HUES6 (cell line): ENCODE results near the gene MAPKAP1.

ENCODE experiments used
- H3K27ac ChIP-seq: 2 replicates; pipeline ENCODE4 v1.7.0; 2013; ENCODE audit warnings: low read depth, mild to moderate bottlenecking, low read length, inconsistent platforms
- H3K27me3 ChIP-seq: 2 replicates; pipeline ENCODE4 v1.6.1; 2013; ENCODE audit warnings: low read length; ENCODE audit not compliant: control insufficient read depth, insufficient read depth
- H3K36me3 ChIP-seq: 2 replicates; pipeline ENCODE4 v1.6.1; 2013; ENCODE audit warnings: low read length; ENCODE audit not compliant: control insufficient read depth, insufficient read depth
- H3K4me1 ChIP-seq: 2 replicates; pipeline ENCODE4 v1.6.1; 2013; ENCODE audit warnings: low read length; ENCODE audit not compliant: control insufficient read depth, insufficient read depth
- H3K4me3 ChIP-seq: 2 replicates; pipeline ENCODE4 v1.5.1; 2013; ENCODE audit warnings: low read depth, low read length
- H3K9ac ChIP-seq: one replicate; pipeline ENCODE4 v1.6.1; 2013; ENCODE audit warnings: mild to moderate bottlenecking, low read length
- H3K9me3 ChIP-seq: 2 replicates; pipeline ENCODE4 v1.6.1; 2013; ENCODE audit warnings: low read depth, low read length; ENCODE audit not compliant: control insufficient read depth, insufficient read depth

Gene MAPKAP1

DNA sequence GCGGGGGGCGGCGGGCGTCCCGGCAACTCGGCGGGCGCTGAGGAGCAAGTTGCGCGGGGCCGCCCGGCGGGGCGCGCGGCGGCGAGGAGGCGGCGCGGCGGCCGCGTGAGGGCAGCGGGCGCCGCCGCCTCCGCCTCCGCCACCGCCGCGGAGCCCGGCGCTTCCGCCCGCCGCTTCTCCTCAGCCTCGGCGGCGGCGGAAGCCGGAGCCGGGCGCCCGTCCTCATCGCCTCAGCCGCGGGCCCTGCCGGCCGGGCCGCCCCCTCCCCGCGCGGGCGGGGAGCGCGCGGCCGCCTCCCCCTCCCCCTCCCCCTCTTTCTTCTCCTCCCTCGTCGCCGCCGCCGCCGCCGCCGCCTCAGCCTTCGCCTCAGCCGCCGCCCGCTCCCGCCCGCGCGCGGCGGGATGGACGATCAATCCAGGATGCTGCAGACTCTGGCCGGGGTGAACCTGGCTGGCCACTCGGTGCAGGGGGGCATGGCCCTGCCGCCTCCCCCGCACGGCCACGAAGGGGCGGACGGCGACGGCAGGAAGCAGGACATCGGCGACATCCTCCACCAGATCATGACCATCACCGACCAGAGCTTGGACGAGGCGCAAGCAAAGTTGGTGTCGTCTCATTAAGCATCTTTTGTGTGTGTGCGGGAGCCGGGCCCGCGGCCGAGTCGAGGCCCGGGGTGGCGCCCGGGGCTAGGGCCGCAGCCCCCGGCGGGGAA lies 40.2 kb upstream of the MAPKAP1 start, which contains the start of gene PBX3:
PBX3 (plus strand) TSS at position 321 of the 712 bp plus-strand sequence.
- H3K9me3 ChIP-seq = no peaks in the 10 kb centered on the region

DNA sequence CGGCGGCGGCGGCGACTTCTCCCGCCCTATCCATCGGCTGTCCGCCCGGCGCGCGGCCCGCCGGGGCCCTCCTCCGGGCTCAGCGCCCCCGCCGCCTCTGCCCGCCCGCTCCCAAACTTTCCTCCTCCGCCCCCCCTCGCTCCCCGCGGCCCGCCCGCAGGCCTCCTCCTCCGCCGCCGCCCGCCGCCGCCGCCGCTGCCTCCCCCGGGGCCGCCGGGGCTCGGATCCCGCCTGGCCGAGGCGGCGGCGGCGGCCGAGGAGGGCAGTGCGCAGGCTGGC lies 39.7 kb upstream of the MAPKAP1 start:
- Histone ChIP-seq H3K4me3 (no peak overlapping the region), H3K36me3 (peaks cover 3% of the 10 kb centered on the region; the same call in 1 of the 2 replicates), H3K9me3 (no peaks in the 10 kb centered on the region), H3K27me3 (peaks cover 5% of the 10 kb centered on the region; the same call in 1 of the 2 replicates), H3K27ac (no peak overlapping the region), H3K4me1 (peaks cover 31% of the 10 kb centered on the region), H3K9ac (no peak overlapping the region)

More for the DNA sequence above, 40.2 kb upstream of the MAPKAP1 start, which contains the start of gene PBX3:
- Histone ChIP-seq H3K9ac (peak within 1 kb of the TSS; percentile 72), H3K27ac (peak within 1 kb of the TSS; percentile 32; the same call in 1 of the 2 replicates), H3K27me3 (peaks cover 5% of the 10 kb centered on the region; the same call in 1 of the 2 replicates), H3K36me3 (peaks cover 3% of the 10 kb centered on the region; the same call in 1 of the 2 replicates), H3K4me1 (peaks cover 34% of the 10 kb centered on the region), H3K4me3 (peak within 1 kb of the TSS; percentile 92)

DNA sequence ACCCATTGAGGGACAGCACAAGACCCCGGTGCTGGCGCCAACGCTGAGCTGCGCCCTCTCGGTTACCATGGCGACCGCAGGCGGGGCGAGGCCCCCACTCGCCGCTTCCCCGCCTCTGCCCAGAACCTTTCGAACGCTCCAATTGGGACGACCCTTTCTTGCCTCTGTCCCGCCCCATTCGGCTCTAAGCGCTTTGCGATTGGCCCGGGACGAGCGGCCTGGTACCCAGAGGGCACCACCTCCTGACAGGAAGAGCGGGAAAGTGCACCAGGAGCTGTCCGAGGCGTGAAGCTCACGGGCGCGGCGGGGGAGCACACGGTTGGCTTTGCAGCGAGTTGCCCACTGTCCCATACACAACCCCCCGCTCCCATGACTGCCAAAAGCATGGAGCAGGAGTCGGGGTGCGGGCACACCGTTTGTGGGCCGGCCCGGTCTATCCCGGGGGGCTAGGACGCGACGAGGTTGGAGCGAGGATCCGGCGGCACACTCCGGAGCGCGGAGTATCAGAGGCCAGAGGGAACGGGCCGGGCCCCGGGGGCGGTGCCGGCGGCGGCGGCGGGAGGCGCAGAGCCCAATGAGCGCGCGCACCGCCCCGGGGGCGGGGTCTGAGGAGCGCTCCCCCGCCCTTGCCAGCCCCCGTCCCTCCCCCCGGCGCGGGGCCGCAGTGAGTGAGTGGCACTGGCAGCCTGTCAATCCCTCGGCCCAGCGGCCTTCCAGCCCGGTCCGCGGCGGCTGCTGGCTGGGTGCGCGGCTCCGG lies 39.2 kb upstream of the MAPKAP1 start:
- Histone ChIP-seq H3K4me3 (peak overlapping the region; percentile 66), H3K4me1 (peaks cover 29% of the 10 kb centered on the region), H3K27me3 (peaks cover 5% of the 10 kb centered on the region; the same call in 1 of the 2 replicates), H3K9ac (peak overlapping the region; percentile 59), H3K9me3 (no peaks in the 10 kb centered on the region), H3K27ac (peak overlapping the region; percentile 32; the same call in 1 of the 2 replicates), H3K36me3 (peaks cover 3% of the 10 kb centered on the region; the same call in 1 of the 2 replicates)

DNA sequence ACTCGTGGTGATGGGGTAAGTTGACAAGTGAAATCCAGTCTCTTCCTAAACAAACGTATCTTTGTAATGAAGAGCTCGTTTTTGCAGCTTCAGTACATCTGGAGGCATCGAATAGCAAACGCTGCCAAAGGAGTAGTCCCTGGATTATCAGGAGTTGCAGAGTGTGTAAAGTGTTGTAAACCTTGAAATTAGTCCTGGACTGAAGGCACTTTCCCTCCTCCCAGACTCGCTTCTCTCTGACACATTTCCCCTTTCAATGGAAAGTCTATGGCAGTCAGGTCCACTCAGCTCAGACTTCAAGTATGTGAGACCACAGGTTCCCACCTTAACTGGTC lies 38.6 kb upstream of the MAPKAP1 start:
- Histone ChIP-seq H3K4me1 (peaks cover 24% of the 10 kb centered on the region), H3K36me3 (peaks cover 3% of the 10 kb centered on the region; the same call in 1 of the 2 replicates), H3K9ac (no peak overlapping the region), H3K9me3 (no peaks in the 10 kb centered on the region), H3K27me3 (peaks cover 5% of the 10 kb centered on the region; the same call in 1 of the 2 replicates), H3K4me3 (peak overlapping the region; percentile 66), H3K27ac (no peak overlapping the region)

DNA sequence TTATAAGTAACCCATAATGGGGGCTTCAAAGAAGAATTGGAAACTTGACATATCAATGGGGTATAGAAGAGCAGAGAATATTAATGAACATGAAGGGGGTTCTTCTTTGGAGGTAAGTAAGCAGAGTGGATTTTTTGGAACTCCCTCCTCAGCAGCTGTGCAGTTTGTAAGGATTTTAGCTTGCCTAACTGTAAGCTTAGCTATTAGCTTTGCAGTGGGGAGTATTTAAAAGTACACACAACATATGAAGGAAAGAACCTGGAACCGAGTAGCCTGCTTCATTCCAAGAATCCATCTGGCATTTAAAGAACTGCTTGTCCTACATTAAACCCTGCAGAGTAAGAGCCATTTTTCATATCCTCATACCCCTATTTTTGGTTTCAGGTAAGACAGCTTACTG lies 38.0 kb upstream of the MAPKAP1 start:
- peaks cover 3% of the 10 kb centered on the region; the same call in 1 of the 2 replicates for H3K36me3 ChIP-seq
- H3K4me3 ChIP-seq = no peak overlapping the region
- H3K27ac ChIP-seq = no peak overlapping the region
- no peaks in the 10 kb centered on the region for H3K9me3 ChIP-seq
- peaks cover 5% of the 10 kb centered on the region; the same call in 1 of the 2 replicates for H3K27me3 ChIP-seq
- H3K9ac ChIP-seq = no peak overlapping the region
- peaks cover 18% of the 10 kb centered on the region for H3K4me1 ChIP-seq

DNA sequence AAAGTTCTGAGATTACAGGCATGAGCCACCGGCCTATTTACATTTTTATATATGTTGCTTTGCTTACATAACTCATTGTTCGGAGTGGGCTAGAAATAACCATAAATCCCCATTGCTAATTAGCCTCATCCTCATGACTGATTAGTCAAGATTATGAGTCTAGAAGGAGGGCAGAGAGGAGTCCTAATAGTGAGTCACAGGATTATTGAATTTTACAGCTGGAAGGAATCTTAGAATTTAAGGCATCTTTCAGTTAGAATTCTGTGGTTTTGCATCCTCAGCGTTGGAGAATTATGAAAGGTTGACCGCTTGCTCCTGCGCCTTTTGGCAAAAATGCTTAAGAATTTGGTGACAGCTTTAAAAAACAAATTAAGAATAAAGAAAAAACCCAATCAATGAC lies 37.6 kb upstream of the MAPKAP1 start:
- Histone ChIP-seq H3K36me3 (peaks cover 3% of the 10 kb centered on the region; the same call in 1 of the 2 replicates), H3K27ac (no peak overlapping the region)

DNA sequence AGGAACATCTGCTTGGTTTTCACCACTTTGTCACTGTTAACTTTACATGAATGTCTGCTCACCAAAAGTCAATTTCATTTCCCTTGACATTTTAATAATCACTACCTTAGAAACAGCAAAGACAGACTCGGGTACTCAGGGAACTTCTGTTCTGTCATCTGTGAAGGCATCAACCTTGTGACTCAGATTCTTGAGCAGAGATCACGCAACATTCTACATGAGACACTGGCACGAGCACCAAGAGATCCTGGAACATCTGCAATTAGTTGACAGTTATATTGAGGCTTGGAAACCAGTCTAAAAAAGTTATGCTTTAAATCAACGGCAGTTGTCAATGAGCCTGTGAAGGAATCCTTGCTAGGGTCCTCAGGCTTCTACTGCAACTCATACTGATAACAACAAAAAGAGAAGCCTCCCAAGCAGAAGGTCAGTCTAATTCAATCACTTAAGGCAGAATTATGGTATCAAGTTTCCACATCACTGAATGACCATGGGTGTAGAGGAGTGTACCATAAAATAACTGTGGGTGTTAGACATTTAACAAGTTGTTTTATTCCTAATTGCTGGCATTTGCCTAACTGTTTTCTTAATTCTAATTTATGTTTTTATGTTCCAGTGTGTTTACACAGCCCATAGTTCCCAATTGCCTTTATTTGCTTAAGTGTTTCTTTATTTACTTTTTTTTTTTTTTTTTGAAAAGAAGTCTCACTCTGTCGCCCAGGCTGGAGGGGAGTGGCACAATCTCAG lies 36.8 kb upstream of the MAPKAP1 start:
- Histone ChIP-seq H3K4me1 (peaks cover 6% of the 10 kb centered on the region), H3K9me3 (no peaks in the 10 kb centered on the region), H3K4me3 (no peak overlapping the region), H3K9ac (no peak overlapping the region), H3K36me3 (peaks cover under 1% of the 10 kb centered on the region; the same call in 1 of the 2 replicates), H3K27me3 (peaks cover 5% of the 10 kb centered on the region; the same call in 1 of the 2 replicates), H3K27ac (no peak overlapping the region)

More for the DNA sequence above, 37.6 kb upstream of the MAPKAP1 start:
- Histone ChIP-seq H3K4me1 (peaks cover 14% of the 10 kb centered on the region), H3K4me3 (no peak overlapping the region), H3K27me3 (peaks cover 5% of the 10 kb centered on the region; the same call in 1 of the 2 replicates), H3K9ac (no peak overlapping the region), H3K9me3 (no peaks in the 10 kb centered on the region)

DNA sequence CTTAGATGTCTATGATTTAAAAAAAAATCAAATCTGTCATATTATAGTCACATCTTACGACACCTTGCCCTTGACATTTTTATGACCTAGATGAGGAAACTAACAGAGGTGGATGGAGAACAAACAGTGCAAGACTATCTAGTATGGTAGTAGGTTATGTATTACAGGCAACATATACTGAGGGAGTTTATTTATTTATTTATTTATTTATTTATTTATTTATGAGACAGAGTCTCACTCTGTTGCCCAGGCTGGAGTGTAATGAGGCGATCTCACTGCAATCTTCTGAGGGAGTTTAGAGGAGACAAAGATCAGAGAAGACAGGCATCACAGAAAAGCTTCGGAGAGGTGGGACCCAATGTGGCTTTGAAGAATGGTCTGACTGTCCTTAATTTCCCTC lies 35.6 kb upstream of the MAPKAP1 start:
- Histone ChIP-seq H3K9ac (no peak overlapping the region), H3K27ac (no peak overlapping the region), H3K27me3 (peaks cover 5% of the 10 kb centered on the region; the same call in 1 of the 2 replicates), H3K36me3 (no peaks in the 10 kb centered on the region), H3K4me1 (peaks cover 6% of the 10 kb centered on the region), H3K9me3 (no peaks in the 10 kb centered on the region), H3K4me3 (no peak overlapping the region)

DNA sequence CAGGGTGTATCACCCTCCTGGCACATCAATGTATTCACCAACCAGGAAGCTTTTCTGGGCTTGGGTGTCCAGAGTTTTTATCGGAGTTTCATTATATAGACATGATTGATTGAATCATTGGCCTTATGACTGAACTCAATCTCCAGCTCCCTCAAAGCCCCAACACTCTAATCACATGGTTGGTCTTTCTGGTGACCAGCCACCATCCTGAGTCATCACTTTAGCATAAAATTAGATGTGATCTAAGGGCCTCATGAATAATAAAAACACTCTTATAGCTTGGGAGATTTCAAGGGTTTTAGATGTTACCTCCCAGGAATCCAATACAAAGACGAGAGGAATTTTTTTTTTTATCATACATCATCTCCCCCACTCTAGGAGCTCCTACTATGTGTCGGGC lies 32.4 kb upstream of the MAPKAP1 start:
- Histone ChIP-seq H3K27ac (no peak overlapping the region), H3K27me3 (no peaks in the 10 kb centered on the region), H3K9ac (no peak overlapping the region), H3K4me1 (no peaks in the 10 kb centered on the region), H3K36me3 (no peaks in the 10 kb centered on the region), H3K4me3 (no peak overlapping the region), H3K9me3 (no peaks in the 10 kb centered on the region)

DNA sequence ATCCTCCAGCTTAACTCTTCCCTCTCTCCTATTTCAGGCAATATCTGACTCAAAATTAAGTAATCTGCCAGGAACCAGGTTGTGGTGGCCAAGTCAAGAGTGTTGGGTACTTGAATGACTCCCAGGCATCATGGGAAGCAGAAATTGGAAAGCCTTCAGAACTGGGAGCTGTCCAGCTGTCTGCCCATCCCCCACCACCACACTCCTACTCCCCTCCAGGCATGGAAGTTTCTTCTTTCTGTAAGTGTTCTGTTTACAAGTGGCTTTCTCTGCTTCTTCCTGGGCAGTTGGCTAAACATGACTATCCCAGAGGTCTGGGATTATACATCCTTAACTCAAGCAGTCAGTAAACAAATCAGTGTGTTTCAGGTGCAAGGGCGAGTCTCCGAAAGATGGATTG lies 25.6 kb upstream of the MAPKAP1 start:
- H3K36me3 ChIP-seq = no peaks in the 10 kb centered on the region
- peaks cover 9% of the 10 kb centered on the region for H3K4me1 ChIP-seq

More for the DNA sequence above, 25.6 kb upstream of the MAPKAP1 start:
- H3K9me3 ChIP-seq = no peaks in the 10 kb centered on the region
- no peak overlapping the region for H3K27ac ChIP-seq
- H3K27me3 ChIP-seq = no peaks in the 10 kb centered on the region
- H3K4me3 ChIP-seq = 0 out of 2 replicates have a peak overlapping the region, but pooled peaks have one; percentile 22
- no peak overlapping the region for H3K9ac ChIP-seq
